ENCODE measurements around the gene NCSTN.
A peak's percentile ranks its signal among the peaks of the same experiment; 100 is the strongest.

NCSTN gene

DNA sequence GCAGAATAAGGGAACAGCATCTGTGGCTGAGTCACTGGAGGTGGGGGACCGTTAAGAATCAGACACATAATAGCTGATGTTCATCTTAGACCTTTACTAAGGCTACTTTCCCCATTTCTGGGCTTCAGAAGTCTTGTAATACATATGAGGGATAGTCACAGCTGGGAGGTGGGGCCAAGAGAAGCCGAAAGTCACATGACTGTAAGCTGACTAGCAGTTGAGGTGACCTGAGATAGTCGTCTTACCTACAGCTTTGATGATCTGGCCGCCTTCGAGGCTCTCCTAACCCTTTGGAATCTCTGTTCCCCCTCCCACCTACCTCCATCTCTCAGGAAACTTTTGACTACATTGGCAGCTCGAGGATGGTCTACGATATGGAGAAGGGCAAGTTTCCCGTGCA lies 9.4 kb downstream of the NCSTN start:
- DNase-seq, result no peak

DNA sequence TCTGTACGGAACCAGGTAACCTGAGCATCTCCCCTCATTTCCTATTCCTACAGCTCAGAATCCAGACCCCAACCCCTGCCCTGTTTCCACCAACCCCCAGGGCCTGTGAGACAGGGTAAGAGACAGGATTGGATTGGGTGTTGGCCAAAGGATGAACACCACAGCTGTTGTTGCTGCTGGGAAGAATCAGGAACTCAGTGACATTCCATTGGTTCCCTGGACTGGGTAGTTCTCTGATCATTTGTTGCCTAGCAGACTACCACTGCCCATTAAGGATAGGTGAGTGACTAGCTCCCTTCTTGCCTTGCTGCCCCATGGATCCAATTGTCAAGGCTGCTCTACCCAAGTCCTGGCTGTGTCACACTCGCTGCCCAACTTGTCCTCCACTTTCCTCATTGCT lies 10.0 kb downstream of the NCSTN start:
- no peak for DNase-seq

DNA sequence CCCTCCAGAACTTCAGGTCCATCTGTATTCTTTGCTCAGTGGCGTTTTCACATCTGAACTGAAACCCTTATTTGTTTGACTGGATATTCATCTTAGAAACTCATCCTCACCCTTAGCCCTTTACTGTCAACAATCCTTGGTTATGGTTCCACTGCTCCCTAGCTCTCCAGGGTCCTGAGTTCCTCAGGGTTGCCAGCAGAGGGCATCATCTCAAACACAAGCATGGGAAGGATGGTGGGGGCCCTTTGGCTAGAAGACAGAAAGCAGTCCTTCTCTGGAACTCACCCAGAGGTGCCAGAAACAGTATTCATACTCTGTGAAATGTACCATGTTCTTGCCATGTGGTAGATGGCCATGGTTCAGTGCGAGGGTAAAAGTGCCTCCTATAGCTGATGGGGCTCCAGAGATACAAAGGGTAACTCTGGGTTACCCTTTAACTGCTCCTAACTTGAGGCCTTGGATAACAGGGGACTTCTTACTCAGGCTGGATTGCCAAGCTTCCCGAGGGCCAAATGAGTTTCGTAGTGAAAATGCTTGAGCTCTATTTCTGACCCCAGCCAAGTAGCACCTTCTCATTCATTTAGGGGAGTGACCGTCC lies 11.3 kb downstream of the NCSTN start:
- peak in 3 of 4 experiments; percentile 54 to 65 (median 55) for DNase-seq

DNA sequence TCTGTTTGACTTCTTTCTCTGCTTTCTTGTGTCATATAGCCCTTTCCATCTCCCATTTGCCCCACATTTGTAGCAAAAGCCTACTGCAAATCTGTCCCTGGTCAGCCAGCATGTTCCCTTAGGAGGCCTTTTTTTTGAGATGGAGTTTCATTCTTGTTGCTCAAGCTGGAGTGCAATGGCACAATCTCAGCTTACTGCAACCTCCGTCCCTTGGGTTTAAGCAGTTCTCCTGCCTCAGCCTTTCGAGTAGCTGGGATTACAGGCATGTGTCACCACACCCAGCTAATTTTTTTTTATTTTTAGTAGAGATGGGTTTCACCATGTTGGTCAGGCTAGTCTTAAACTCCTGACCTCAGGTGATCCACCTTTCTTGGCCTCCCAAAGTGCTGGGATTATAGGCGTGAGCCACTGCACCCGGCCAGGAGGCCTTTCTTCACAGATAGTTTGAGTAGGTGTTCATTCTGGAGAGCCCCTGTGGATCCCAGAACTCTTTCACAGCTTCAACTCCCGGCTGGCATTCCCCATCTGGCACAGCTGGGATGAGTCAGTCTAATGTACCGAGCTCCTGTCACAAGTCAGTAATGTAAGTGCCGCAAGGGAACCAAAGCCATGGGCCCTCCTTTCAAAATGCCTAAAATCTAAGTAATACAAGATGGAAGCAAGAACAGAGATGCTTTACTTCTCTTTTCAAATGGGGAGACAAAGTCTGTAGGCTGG lies 14.3 kb downstream of the NCSTN start:
- no peak for DNase-seq

DNA sequence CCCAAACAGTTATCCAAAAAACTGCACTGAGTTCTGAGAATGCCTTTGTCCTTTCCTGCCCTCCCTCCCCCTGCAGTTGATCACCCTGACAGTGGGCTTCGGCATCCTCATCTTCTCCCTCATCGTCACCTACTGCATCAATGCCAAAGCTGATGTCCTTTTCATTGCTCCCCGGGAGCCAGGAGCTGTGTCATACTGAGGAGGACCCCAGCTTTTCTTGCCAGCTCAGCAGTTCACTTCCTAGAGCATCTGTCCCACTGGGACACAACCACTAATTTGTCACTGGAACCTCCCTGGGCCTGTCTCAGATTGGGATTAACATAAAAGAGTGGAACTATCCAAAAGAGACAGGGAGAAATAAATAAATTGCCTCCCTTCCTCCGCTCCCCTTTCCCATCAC lies 14.9 kb downstream of the NCSTN start:
- DNase-seq, result no peak

DNA sequence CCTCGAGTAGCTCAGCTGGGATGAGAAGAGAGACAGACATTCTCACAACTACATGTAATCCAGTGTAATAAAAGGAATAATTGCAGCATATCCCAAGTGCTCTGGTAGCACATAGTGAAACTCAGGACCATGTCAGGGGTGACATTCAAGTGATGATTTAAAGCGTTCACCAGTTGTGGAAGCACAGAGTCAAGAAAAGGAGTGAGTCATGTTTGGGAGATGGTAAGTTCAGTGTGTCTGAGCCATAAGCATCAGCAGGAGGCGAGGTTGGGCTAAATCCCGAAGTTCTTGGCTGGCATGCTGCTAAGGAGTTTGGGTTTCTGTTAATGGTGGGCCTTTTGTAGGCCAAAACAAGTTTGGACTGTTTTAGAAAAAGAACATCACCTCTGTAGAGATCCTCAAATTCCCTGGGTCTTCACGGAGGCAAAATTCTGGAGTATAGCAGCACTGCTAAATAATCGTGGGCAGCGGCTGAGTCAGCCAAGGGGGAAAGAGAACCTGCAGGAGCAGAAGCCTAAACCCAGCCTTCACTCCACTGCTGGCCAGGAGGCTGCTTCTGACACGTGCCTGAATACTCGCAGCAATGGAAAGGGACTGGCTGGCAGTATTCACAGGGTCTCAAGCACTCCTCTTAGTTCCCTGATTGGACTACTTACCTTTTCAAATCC lies 16.5 kb downstream of the NCSTN start:
- no peak for DNase-seq

DNA sequence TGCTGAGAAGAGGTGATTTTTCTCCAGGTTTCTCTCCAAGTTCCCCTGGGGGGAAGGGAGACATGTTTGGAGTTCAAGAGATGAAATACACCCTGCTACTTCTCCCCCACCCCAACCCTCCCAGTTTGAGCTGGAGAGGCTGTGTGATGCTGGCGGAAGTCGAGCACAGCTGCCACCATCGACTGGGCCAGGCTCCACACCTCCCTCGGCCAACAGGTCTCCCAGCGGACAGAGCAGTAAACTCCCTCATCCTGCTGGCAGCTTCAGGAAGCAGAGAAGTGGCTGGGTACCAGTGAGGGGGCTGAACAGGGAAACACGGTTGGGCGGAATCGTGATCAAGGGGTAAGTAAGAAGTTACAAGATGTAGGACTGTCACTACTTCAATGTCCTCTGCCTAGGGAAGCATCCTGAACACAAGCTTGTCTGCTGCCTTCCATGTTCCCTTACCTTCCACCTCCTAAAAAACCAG lies 17.1 kb downstream of the NCSTN start:
- DNase-seq, result no peak

DNA sequence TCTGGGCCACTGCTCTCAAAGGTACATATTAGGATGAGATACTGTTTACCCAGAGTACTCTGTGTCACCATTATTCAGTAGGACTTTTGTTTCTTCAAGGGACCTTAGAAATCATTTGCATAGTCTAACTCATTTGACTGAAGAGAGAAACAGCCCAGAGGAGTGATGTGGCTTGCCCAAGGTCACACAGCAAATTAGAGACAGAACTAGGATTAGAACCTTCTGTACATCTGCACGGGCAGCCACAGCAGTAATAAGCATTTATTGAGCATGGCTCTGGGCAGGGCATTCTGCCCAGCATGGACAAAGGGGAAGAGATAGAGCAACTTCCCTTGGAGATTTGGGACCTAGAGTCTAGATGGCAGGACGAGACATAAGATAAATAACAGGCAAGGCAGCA lies 18.0 kb downstream of the NCSTN start:
- no peak for DNase-seq

DNA sequence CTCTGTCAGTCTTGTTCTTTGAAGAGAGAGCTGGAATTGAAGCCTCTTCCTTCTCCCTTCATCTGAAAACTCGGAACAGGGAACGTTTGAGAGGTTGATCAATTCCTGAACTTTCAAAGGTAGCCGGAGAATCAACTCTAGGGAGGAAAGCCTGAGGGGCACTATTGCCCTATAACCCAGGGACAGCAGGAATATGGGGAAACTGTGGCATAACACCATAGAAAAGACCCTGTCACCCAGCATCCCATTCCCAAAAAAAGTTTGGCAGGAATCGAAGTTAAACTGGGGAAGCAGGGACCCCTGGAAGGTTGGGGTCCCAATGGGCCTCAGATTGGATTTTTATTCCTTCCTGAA lies 18.6 kb downstream of the NCSTN start:
- DNase-seq, result no peak

DNA sequence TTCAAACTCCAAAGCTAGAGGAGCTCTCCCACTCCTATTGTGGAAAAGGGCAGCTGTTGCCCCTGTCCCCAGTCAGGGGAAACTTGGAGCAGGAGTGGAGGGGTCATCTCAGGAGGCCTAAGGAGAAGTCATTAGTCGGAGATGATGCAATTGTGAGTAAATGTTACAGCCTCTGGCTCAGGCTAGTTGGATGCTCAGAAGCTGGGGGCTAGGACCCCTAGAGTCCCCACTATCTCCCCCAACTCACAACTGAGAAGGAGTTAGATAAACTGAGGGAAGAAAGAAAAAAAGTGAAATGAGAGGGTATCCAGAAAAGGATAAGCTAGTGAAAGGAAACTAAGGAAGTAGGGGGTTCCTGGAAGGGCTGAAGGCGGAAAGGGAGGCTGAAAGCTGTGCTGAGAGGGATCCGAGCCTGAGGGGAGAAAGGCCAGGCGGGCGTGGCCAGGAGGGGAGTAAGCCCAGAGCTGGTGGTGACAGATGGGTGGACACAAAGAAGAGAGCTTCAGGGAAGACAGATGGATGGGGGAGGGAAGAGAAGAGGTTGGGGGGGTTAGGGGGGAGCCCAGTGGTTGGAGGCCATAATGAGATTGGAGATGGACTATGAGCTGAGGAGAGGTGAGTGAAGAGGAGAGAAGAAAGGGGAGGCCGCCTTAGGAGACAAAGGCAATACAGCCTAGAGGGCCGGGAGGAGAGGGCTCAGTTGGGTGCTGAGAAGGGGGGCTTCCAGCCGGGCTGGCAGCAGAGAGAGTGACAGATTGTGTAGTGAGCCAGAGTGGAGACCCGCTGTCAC lies 19.2 kb downstream of the NCSTN start:
- DNase-seq, result peak in 2 of 4 experiments; percentile 42 to 47

DNA sequence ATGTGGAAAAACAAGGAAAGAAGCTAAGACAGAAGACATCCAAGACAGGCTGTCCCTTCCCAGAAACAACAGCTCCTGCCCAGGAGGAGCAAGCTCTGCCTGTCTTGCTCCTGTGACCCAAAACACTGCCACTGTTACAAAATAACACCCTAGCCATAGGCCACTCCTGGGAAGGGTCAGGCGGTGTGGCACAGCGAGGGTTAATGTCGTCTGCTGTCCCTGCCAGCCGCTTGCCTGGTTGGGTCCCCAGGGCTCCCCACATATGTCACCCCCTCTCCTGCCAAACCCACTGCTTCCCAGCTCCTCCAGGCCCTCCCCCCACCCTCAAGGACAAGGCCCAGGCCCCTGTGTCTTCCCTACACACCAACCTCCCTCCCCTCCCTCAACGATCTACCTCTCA lies 19.8 kb downstream of the NCSTN start:
- no peak for DNase-seq

DNA sequence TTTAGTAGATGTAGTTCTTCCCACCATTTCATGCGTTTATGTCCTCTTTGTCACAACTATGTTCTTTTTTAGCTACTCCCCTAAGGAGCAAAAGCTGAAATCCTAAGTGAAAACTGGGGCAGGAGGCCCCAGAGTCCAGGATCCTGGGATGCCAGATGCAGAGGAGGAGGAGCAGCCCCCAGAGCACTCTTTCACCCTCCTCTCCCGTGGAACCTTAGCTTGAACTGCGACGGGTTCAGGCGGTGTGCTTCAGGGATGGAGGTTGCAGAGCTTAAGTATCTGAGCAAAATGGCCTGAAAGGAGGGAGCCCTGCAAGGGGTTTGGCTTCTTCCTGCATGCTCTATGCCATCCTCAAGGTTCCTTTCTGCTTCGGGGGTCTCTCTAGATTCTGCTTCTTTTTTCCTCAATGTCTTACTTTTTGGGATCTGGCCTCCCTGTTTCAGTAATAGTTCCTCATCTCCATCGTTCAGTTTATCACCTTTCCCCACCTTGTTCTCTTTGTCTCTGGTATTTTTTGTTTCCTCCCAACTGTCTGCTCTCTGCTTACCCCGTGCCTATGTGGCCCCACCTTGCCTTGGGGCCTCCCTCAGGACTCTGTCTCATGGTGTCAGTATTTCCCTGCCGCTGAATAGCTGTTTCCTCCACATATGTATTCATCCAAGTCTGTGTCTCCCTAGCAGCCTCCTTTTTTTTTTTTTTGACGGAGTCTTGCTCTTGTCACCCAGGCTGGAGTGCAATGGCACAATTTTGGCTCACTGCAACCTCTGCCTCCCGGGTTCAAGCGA lies 21.0 kb downstream of the NCSTN start:
- DNase-seq, result no peak

DNA sequence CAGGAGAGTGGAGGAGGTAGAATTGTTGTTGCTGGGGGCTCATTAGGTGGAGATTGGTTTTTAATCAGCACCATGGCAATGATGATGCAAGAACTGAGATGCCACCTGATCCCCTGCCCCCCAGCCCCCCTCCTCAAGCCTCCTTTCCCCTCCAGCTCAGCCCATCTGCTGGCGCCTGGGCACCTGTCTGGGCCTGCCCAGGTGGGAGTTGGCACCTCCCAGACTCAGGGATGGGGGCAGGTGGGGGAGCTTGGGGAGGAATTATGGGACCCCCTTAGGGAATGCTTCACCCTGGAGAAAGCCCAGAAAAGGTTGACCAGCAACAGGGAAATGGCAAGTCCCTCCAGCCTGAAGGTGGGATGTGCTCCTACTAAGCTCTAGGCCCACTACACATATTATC lies 22.1 kb downstream of the NCSTN start:
- no peak for DNase-seq

DNA sequence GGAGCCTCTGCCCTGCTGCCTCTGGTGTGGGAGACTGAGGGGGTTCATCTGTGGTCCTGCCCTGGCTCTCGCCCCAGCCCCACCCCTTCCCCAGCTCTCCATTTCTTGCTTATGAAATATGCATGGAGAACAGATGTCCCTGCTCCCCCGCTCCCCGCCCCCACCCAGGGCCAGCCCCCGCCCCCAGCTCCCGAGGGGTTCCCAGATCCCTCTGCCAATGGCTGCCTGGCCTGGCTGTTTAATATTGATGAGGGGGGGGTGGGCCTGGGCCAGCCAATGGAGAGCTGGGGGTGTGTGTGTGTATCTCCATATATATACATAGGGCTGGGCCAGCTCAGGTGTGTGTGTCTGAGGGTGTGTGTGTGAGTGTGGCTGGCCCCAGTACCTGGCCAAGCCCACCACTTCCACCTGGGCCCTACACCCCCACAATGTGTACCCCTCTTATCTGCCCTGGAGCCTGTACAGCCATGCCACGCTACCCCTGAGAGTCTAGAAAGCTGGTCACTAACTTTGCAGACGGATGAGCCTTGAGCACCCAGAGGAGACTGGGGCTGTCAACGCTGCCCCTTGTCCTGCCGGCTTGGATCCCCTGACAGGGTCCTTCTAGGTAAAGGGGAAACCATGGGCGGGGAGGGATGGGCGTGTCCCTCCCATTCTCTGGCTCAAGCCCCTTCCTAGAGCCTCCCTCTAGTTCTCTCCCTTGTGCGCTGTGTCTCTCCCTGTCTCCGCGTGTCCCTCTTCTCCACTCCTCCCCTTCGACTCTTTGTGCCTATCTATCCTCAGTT lies 23.7 kb downstream of the NCSTN start, which contains the start of gene NHLH1:
Gene NHLH1, plus strand, starts transcription at position 341 of the 785 bp plus-strand sequence. CDS start 3,661 bp downstream, outside the sequence.
- DNase-seq, result no peak

DNA sequence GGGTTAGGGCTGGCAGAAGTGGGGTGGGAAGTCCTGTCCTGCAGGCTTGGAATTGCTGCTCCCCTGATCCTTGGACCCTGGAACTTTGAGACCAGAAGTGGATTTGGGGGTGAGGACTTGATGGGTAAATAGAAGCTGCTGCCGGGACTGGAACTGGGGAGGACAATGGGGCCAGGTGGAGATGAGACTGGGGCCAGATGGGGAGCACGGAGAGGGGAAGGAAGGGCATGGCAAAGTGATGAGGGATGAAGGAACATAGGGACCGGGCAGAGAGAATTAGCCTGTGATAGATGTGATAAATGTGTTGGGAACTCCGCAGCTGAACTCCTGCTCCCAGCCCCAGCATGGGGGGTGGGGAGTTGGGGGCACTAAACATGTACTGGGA lies 24.3 kb downstream of the NCSTN start:
- DNase-seq, result no peak

DNA sequence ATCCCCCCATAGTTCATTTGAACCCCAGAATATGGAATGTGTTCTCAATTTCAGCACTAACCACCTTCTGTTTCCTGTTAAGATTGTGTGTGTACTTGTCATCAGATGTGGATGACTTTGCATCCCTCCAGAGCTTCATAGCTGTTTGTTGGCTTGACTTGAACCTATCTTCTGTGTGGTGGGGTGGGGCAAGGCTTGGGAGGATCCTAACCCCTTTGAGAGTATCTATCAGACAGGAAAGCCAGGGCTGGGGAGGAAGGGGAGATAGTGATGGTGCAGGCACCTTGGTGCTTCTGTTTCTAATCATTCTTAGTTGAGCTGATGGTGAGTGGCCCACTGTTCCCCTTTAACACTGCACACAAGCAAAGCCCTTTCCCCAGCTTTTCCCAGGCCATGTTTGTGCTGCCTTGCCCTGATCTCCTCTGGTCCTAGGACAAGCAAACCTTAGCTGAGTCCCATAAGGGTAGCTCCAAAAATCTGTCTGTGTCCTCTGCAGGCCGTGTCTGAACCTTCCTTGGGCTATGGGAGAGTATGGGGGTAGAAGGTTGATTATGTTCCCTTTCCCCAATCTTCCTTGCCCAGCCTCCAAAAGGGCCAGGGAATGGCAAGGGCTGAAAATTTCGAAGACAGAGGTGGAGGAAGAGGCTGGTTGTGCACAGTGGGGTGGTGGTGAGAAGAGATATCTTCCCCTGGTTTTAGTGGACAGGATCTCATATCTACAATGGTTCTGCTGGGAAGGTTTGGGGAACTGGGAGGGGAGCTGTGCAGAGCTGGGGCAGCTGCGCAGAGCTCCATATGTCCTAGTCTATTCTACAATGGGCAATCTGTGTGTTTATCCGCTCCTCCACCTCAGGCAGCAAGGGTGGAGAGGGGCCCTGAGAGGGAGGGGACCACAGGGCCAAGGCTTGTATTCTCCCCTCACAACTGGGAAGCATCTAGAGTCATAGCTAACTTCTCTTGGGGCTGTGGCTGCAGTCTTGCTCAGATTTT lies 25.0 kb downstream of the NCSTN start:
- DNase-seq, result no peak

DNA sequence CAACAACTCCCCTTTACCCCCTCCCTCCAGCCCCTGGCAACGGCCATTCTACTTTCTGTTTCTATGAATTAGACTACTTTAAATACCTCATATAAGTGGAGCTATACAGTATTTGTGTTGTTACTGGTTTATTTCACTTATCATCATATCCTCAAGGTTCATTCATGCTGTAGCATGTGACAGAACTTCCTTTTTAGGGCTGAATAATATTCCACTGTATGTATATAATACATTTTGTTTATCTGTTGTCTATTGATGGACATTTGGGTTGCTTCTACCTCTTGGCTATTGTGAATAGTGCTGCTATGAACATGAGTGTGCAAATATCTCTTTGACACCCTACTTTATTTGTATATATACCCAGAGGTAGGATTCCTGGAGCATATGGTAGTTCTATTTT lies 25.9 kb downstream of the NCSTN start:
- DNase-seq, result no peak

DNA sequence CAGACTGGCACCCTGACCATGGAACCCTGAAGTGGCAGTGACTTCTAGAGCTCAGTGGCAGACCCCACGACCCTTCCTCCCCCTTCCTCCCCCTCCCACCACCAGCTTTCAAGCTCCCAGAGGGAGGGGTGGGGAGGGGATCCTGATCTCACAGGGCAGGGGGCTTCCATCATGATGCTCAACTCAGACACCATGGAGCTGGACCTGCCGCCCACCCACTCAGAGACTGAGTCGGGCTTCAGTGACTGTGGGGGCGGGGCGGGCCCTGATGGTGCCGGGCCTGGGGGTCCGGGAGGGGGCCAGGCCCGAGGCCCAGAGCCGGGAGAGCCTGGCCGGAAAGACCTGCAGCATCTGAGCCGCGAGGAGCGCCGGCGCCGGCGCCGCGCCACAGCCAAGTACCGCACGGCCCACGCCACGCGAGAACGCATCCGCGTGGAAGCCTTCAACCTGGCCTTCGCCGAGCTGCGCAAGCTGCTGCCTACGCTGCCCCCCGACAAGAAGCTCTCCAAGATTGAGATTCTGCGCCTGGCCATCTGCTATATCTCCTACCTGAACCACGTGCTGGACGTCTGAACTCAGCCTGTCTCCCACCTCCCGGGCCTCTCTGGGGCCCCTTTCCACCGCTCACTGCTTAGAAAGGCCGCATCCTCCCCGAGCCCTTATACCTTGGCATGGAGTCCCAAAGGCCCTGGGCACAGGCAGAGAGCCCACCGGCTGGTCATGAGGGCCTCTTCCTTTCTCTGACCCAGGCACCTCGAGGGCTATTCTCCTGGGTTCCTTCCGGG lies 27.6 kb downstream of the NCSTN start:
- DNase-seq, result no peak

DNA sequence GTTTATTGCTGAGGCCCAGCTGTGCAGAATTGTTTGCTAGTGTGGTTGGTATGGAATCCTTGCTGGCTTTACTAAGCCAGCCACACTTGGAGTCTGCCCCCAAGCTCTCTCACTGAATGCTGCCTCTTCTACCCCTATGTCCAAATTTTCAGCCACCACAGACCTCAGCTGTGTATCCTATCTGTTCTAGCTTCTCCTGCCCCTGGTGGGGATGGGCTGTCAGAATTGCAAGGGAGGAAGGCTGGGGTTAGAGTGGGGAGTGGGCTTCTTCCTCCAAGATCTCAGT lies 28.1 kb downstream of the NCSTN start:
- no peak for DNase-seq

DNA sequence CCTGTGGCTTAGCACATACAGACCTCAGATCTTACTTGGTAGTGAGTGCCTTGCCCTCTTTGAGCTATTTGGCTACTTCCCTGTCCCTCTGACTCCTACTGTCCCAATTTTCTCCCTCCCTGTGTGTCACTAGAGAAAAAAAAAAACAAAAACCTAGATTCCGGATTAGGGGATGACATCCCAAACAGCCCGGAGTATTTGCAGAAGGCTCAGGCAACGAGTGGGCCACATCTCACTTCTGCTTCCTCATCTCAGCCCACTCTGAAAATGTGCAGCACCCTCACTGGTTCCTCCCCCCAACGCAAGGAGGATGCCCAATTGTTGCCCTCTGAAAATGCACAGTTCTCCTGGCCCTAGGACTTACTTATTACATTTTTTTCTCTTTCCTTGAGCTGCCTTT lies 28.6 kb downstream of the NCSTN start:
- DNase-seq, result peak; percentile 77 to 93 (median 87)
